Measurements from ENCODE around the gene OVCA2. TPM values are rescaled to one million over a fixed set of nuclear protein-coding genes. Genes with fewer than 3 reads are reported as not detected.

OVCA2 gene
- polyA plus RNA-seq, 1 of the 3 experiments (the other 2 are of a cell fraction): 59.2 TPM

GRCh38 chr17:2023692-2024571 lies 17.9 kb upstream of the OVCA2 start (continued):
- no peak for TF ChIP-seq ELF1 (IDR thresholded peaks at IDR 0.05)
- no peak for TF ChIP-seq SIN3A (IDR thresholded peaks at IDR 0.05; ENCODE audit: borderline replicate concordance, low read depth, low read length)
- no peak for TF ChIP-seq NRF1 (IDR thresholded peaks at IDR 0.05; ENCODE audit: low read depth, low read length)
- no peak for TF ChIP-seq PBX3 (IDR thresholded peaks at IDR 0.05)
- no peak for TF ChIP-seq POLR2AphosphoS5 (IDR thresholded peaks at IDR 0.05; ENCODE audit: low read depth, low read length)
- TF ChIP-seq TCF12 (IDR thresholded peaks at IDR 0.05): no peak
- TF ChIP-seq NFIC (IDR thresholded peaks at IDR 0.05; ENCODE audit: borderline replicate concordance): no peak

DNA sequence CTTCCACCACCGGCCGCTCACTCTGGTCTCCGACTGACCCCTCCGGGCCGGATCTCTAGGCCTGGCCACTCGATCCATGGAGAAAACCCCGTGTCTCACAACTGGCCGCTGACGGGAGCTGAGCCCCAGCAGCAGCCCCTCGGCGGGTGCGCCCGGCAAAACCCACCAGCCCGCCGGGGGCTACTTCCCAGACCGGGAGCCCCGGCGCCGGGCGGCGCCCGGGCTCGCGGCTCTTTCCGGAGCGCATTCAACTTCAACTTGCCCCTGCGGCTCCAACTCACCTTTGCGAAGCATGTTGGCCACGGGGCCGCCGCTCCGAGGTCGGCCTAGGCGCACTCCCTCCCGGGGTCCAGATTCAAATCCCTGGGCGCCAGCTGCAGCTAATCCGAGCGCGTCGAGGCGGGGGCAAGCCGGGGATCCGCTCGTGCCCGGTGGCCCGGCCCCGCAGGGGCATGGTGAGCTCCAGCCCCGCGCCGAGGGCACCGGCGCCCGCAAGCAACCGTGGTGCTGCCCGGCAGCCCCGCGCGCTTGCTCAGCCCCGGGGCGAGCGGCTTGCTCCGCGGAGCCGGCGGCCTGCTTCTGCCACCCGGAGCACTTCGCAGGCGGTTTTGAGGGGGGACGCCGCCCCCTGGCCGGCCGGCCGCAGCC lies 17.1 kb upstream of the OVCA2 start:
- DNase-seq: peak; percentile 59
- H3K36me3 ChIP-seq (replicated peaks in 1 of 2; ENCODE audit: control insufficient read depth in 1 of 2, insufficient read depth in 2 of 2, low read length in 1 of 2): no peaks in the 10 kb centered on the region
- no peak overlapping the region for H3K9ac ChIP-seq
- H3K4me1 ChIP-seq (ENCODE audit: control insufficient read depth in 1 of 2, insufficient read depth in 2 of 2, low read depth in 1 of 2, low read length in 1 of 2): peaks cover 0 to 10% of the 10 kb centered on the region in 2 experiments; a peak in 1 of 4 replicates
- no peaks in the 10 kb centered on the region for H3K9me2 ChIP-seq
- H3K27me3 ChIP-seq (ENCODE audit: insufficient read depth): peaks cover 31% of the 10 kb centered on the region
- no peak for TF ChIP-seq FOSL2 (IDR thresholded peaks at IDR 0.05; ENCODE audit: borderline replicate concordance, low read depth)
- TF ChIP-seq EZH2phosphoT487 (IDR thresholded peaks at IDR 0.05; ENCODE audit: borderline replicate concordance, low read depth): 0 out of 2 replicates have a peak, but pooled peaks have one; percentile 67
- ChIA-PET POLR2A (interaction anchor here (1.2 to 1.7 kb wide), 3 partner anchors 12 to 116 kb away, joined by 3 to 11 read pairs (median 4); no protein-coding TSS in a partner anchor), CTCF (interaction anchor here (0.7 to 8.6 kb wide), 19 partner anchors 10 to 220 kb away, joined by 3 to 197 read pairs (median 16); partner anchors contain the start of gene OVCA2)
- WGBS (ENCODE audit: low lambda C conversion rate): under 1% methylated on average over 14 of the region's 73 CpGs
- H3K4me2 ChIP-seq: peak overlapping the region; percentile 79
- H3K79me2 ChIP-seq (ENCODE audit: insufficient read depth): no peaks in the 10 kb centered on the region
- no peaks in the 10 kb centered on the region for H3K9me3 ChIP-seq
- H2AFZ ChIP-seq (ENCODE audit: low read depth): peak overlapping the region; percentile 46; the same call in 1 of the 2 replicates
- no peak overlapping the region for H3K27ac ChIP-seq (ENCODE audit: low read depth in 2 of 2, low read length in 1 of 2)
- no peaks in the 10 kb centered on the region for H3F3A ChIP-seq (replicated peaks; ENCODE audit: insufficient read depth)
- H3K4me3 ChIP-seq (ENCODE audit: low read depth in 2 of 2, low read length in 1 of 2): peak overlapping the region; percentile 42 to 52; a peak in 3 of 4 replicates
- H4K20me1 ChIP-seq (ENCODE audit: insufficient read depth): no peaks in the 10 kb centered on the region

GRCh38 chr17:2025220-2025621 lies 16.6 kb upstream of the OVCA2 start, which contains the start of gene RTN4RL1:
TSS of gene RTN4RL1 (minus strand) at chr17:2025334. CDS start at chr17:2024865, 469 bp downstream.
- H3K4me2 ChIP-seq: peak within 1 kb of the TSS; percentile 79
- peak; percentile 78 for DNase-seq
- H3K4me1 ChIP-seq (ENCODE audit: control insufficient read depth in 1 of 2, insufficient read depth in 2 of 2, low read depth in 1 of 2, low read length in 1 of 2): peaks cover 0 to 11% of the 10 kb centered on the region in 2 experiments; a peak in 1 of 4 replicates
- H3K27ac ChIP-seq (ENCODE audit: low read depth in 2 of 2, low read length in 1 of 2): no peak within 1 kb of the TSS
- peak within 1 kb of the TSS; percentile 46; the same call in 1 of the 2 replicates for H2AFZ ChIP-seq (ENCODE audit: low read depth)
- H3K9me3 ChIP-seq: no peaks in the 10 kb centered on the region
- no peak within 1 kb of the TSS for H3K9ac ChIP-seq
- H3K4me3 ChIP-seq (ENCODE audit: low read depth in 2 of 2, low read length in 1 of 2): peak within 1 kb of the TSS; percentile 42 to 52
- no peaks in the 10 kb centered on the region for H3K36me3 ChIP-seq (replicated peaks in 1 of 2; ENCODE audit: control insufficient read depth in 1 of 2, insufficient read depth in 2 of 2, low read length in 1 of 2)
- CTCF ChIA-PET: interaction anchor here (0.7 to 8.6 kb wide), 35 partner anchors 10 to 356 kb away, joined by 3 to 197 read pairs (median 6); partner anchors contain the start of genes HIC1 and OVCA2
- no peaks in the 10 kb centered on the region for H3F3A ChIP-seq (replicated peaks; ENCODE audit: insufficient read depth)
- peaks cover 26% of the 10 kb centered on the region for H3K27me3 ChIP-seq (ENCODE audit: insufficient read depth)
- no peaks in the 10 kb centered on the region for H3K79me2 ChIP-seq (ENCODE audit: insufficient read depth)
- TF ChIP-seq YY1 (IDR thresholded peaks at IDR 0.05; ENCODE audit: low read depth): no peak
- no peak for TF ChIP-seq ZBTB33 (IDR thresholded peaks at IDR 0.05; ENCODE audit: borderline replicate concordance, low read depth)
- no peak for TF ChIP-seq GABPA (IDR thresholded peaks at IDR 0.05; ENCODE audit: low read depth)
- TF ChIP-seq FOSL2 (IDR thresholded peaks at IDR 0.05; ENCODE audit: borderline replicate concordance, low read depth): no peak
- TF ChIP-seq RCOR1 (IDR thresholded peaks at IDR 0.05; ENCODE audit: low read length): no peak
- TF ChIP-seq, protein P1, sequence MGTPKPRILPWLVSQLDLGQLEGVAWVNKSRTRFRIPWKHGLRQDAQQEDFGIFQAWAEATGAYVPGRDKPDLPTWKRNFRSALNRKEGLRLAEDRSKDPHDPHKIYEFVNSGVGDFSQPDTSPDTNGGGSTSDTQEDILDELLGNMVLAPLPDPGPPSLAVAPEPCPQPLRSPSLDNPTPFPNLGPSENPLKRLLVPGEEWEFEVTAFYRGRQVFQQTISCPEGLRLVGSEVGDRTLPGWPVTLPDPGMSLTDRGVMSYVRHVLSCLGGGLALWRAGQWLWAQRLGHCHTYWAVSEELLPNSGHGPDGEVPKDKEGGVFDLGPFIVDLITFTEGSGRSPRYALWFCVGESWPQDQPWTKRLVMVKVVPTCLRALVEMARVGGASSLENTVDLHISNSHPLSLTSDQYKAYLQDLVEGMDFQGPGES (IDR thresholded peaks at IDR 0.05; ENCODE audit: low read depth, low read length): no peak
- no peak for TF ChIP-seq MEF2A (IDR thresholded peaks at IDR 0.05; ENCODE audit: borderline replicate concordance, low read depth)
- TF ChIP-seq TEAD4 (IDR thresholded peaks at IDR 0.05; ENCODE audit: borderline replicate concordance, insufficient read depth): no peak
- TF ChIP-seq JUND (IDR thresholded peaks at IDR 0.05): no peak
- no peak for TF ChIP-seq NFIC (IDR thresholded peaks at IDR 0.05; ENCODE audit: borderline replicate concordance)
- TF ChIP-seq FOXJ3 (CRISPR knock-in tag; IDR thresholded peaks at IDR 0.05): no peak
- TF ChIP-seq EP300 (IDR thresholded peaks at IDR 0.05; ENCODE audit: borderline replicate concordance in 1 of 2, low read depth in 1 of 2, low read length in 1 of 2): no peak
- POLR2A ChIA-PET: interaction anchor here (1.5 to 1.7 kb wide), 2 partner anchors 12 to 116 kb away, joined by 3 to 11 read pairs; no protein-coding TSS in a partner anchor
- H4K20me1 ChIP-seq (ENCODE audit: insufficient read depth): no peaks in the 10 kb centered on the region
- H3K9me2 ChIP-seq: no peaks in the 10 kb centered on the region
- 1% methylated on average over 13 of the region's 47 CpGs for WGBS (ENCODE audit: low lambda C conversion rate)

All from SK-N-SH (cell line).